ENCODE data around the gene IL1F10. TPM values are rescaled to one million over a fixed set of nuclear protein-coding genes. Genes with fewer than 3 reads are reported as not detected.

Gene IL1F10
- total and polyA plus RNA-seq, 2 donors (not counting 3 experiments of a cell fraction or from before 2014, with no cell fraction given): not detected

DNA sequence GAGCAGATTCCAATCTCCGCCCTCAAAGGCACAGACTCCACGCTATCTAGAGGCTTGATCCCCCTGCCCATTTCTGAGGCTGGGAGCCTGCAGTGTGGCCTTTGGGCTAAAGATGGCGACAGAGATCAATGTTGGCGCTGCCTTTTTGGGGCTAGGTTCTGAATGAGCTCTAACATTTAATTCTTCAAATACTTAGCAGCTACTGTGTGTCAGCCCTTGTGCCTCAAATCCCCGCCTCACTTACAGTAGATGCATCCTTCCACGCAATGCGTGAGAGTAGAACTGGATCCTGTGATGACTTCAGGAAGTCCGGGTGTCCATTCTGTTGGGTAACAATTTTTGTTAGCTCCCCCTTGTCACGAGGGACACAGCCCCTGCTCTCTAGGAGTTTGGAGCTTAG, 12.4 kb downstream of the IL1F10 start:
- H3K27me3 ChIP-seq (ENCODE audit: control insufficient read depth in 2 of 2, insufficient read depth in 2 of 2, low read length in 2 of 2): peaks cover 3 to 10% of the 10 kb centered on the region in 2 experiments
- no peak overlapping the region for H2AFZ ChIP-seq (ENCODE audit: low read depth, low read length)
- H4K20me1 ChIP-seq (replicated peaks; ENCODE audit: control insufficient read depth, extremely low read depth, insufficient read depth, low read length): no peaks in the 10 kb centered on the region
- no peak overlapping the region for H3K4me3 ChIP-seq (replicated peaks in 1 of 3; ENCODE audit: insufficient read depth in 1 of 3, low read depth in 1 of 3, low read length in 3 of 3)
- no peaks in the 10 kb centered on the region for H3K36me3 ChIP-seq (ENCODE audit: control insufficient read depth in 2 of 2, extremely low read depth in 1 of 2, insufficient read depth in 2 of 2, low read length in 2 of 2)
- FAIRE-seq (peak; percentile 12), DNase-seq (ENCODE audit: low read depth, low spot score) (peak; percentile 17)
- POLR2A ChIA-PET: no interaction called here
- CTCF ChIA-PET: interaction anchor here (0.6 to 3.1 kb wide), 16 partner anchors 9 to 310 kb away, joined by 3 to 63 read pairs (median 4); partner anchors contain the start of gene IL1F10
- no peaks in the 10 kb centered on the region for H3K4me1 ChIP-seq (ENCODE audit: control insufficient read depth, extremely low read depth, insufficient read depth, low read length)
- H3K9me3 ChIP-seq (replicated peaks; ENCODE audit: control insufficient read depth, insufficient read depth, low read length): no peaks in the 10 kb centered on the region
- intact Hi-C loops (cut with micrococcal nuclease) (loop anchor here (1.0 to 2.0 kb wide), 2 partner anchors 63 to 118 kb away; no protein-coding TSS in a partner anchor), dilution Hi-C loops (cut with MboI; ENCODE audit: extremely low pct_ligation_motif_present, low sequenced_read_pairs) (no loop called here)
- TF ChIP-seq CTCF (IDR thresholded peaks at IDR 0.05; ENCODE audit: extremely low read depth in 1 of 2, insufficient read depth in 1 of 2, low read depth in 1 of 2, low read length in 2 of 2): peak; percentile 46 to 58
- TF ChIP-seq MYC (IDR thresholded peaks at IDR 0.05; ENCODE audit: low read depth, low read length): no peak
- no peaks in the 10 kb centered on the region for H3K9me1 ChIP-seq (replicated peaks; ENCODE audit: control insufficient read depth, extremely low read depth, insufficient read depth, low read length)
- no peak overlapping the region for H3K4me2 ChIP-seq (ENCODE audit: insufficient read depth, low read length)
- no peak overlapping the region for H3K9ac ChIP-seq (replicated peaks; ENCODE audit: extremely low read depth, insufficient read depth, low read length)
- BruUV-seq (replicated peaks): no TSS peak
- no peak overlapping the region for H3K27ac ChIP-seq (ENCODE audit: insufficient read depth, low read depth, low read length)
- H3K79me2 ChIP-seq (ENCODE audit: control insufficient read depth, insufficient read depth, low read length): no peaks in the 10 kb centered on the region

- intact Hi-C loops (cut with micrococcal nuclease) (loop anchor here (2.0 kb wide), 1 partner anchor 61 kb away; no protein-coding TSS in a partner anchor), dilution Hi-C loops (cut with MboI; ENCODE audit: extremely low pct_ligation_motif_present, low sequenced_read_pairs) (no loop called here)
- ChIA-PET CTCF (interaction anchor here (1.1 kb wide), 1 partner anchor 9 kb away, joined by 4 read pairs; no protein-coding TSS in a partner anchor), POLR2A (no interaction called here)
- peaks cover 3 to 10% of the 10 kb centered on the region in 2 experiments for H3K27me3 ChIP-seq (ENCODE audit: control insufficient read depth in 2 of 2, insufficient read depth in 2 of 2, low read length in 2 of 2)
- no peak for FAIRE-seq
- H3K27ac ChIP-seq (ENCODE audit: insufficient read depth, low read depth, low read length): no peak overlapping the region
- H3K4me3 ChIP-seq (replicated peaks in 1 of 3; ENCODE audit: insufficient read depth in 1 of 3, low read depth in 1 of 3, low read length in 3 of 3): no peak overlapping the region
- H3K9ac ChIP-seq (replicated peaks; ENCODE audit: extremely low read depth, insufficient read depth, low read length): no peak overlapping the region
- no peaks in the 10 kb centered on the region for H3K36me3 ChIP-seq (ENCODE audit: control insufficient read depth in 2 of 2, extremely low read depth in 1 of 2, insufficient read depth in 2 of 2, low read length in 2 of 2)
- H3K4me2 ChIP-seq (ENCODE audit: insufficient read depth, low read length): no peak overlapping the region
- H3K4me1 ChIP-seq (ENCODE audit: control insufficient read depth, extremely low read depth, insufficient read depth, low read length): no peaks in the 10 kb centered on the region
- H4K20me1 ChIP-seq (replicated peaks; ENCODE audit: control insufficient read depth, extremely low read depth, insufficient read depth, low read length): no peaks in the 10 kb centered on the region
- no peak for TF ChIP-seq POLR2AphosphoS5 (IDR thresholded peaks at IDR 0.05; ENCODE audit: insufficient read depth, low read depth, low read length)
- TF ChIP-seq POLR2A (IDR thresholded peaks at IDR 0.05; ENCODE audit: low read depth, low read length): no peak
- no peak for TF ChIP-seq MYC (IDR thresholded peaks at IDR 0.05; ENCODE audit: low read depth, low read length)
- TF ChIP-seq, protein P1, sequence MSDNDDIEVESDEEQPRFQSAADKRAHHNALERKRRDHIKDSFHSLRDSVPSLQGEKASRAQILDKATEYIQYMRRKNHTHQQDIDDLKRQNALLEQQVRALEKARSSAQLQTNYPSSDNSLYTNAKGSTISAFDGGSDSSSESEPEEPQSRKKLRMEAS (IDR thresholded peaks at IDR 0.05; ENCODE audit: insufficient read depth, insufficient read length): no peak
- no peak for TF ChIP-seq EZH2 (IDR thresholded peaks at IDR 0.05; ENCODE audit: borderline replicate concordance, low read depth, low read length, severe bottlenecking)
- TF ChIP-seq FOS (IDR thresholded peaks at IDR 0.05; ENCODE audit: borderline replicate concordance, insufficient read depth, low read length): no peak
- TF ChIP-seq GATA2 (IDR thresholded peaks at IDR 0.05; ENCODE audit: insufficient read depth, insufficient read length, low read depth, low read length): no peak
- no peak for TF ChIP-seq CTCF (IDR thresholded peaks at IDR 0.05; ENCODE audit: extremely low read depth in 1 of 2, insufficient read depth in 1 of 2, low read depth in 1 of 2, low read length in 2 of 2)
- no peak for TF ChIP-seq JUN (IDR thresholded peaks at IDR 0.05; ENCODE audit: borderline replicate concordance, insufficient read depth, insufficient read length, low read depth)
- H2AFZ ChIP-seq (ENCODE audit: low read depth, low read length): no peak overlapping the region
- H3K9me1 ChIP-seq (replicated peaks; ENCODE audit: control insufficient read depth, extremely low read depth, insufficient read depth, low read length): no peaks in the 10 kb centered on the region
- no peak for DNase-seq (ENCODE audit: low read depth, low spot score)
- no peaks in the 10 kb centered on the region for H3K79me2 ChIP-seq (ENCODE audit: control insufficient read depth, insufficient read depth, low read length)
- BruUV-seq (replicated peaks): no TSS peak
- H3K9me3 ChIP-seq (replicated peaks; ENCODE audit: control insufficient read depth, insufficient read depth, low read length): no peaks in the 10 kb centered on the region
Observed at GRCh38 chr2:113081488-113082210, 13.9 kb downstream of the IL1F10 start.

All from endothelial cell of umbilical vein (primary cell).